Sciatic nerve (tissue), 2 donors: ENCODE results near the gene CYLD. TPM values are rescaled to one million over a fixed set of nuclear protein-coding genes. Genes with fewer than 3 reads are reported as not detected.

Source experiments
- ATAC-seq: fragments of 200-7000 bp; cut with Tn5 transposase; one replicate; pipeline ENCODE4 v1.9.1; 2020; ENCODE audit warnings: mild to moderate bottlenecking, moderate library complexity
- DNase-seq: peaks from one replicate; pipeline ENCODE4 v3.0.0-alpha.2; 2020; ENCODE audit warnings: low spot score
- intact Hi-C: fragments of 100-400 bp; cut with DNase I; formaldehyde crosslinking; loops from one replicate; pipeline ENCODE4 v1.14.2; 2022
- total RNA-seq: library from RNA; stranded (reverse); fragmentation: NEBNext Ultra II Directional; extraction: Animal tissue kit (Norgen Biotek cat#: 25700); gene quantifications from one replicate; pipeline ENCODE4 v1.2.1, GENCODE V29; 2021
- donor health status: DM: no; HTN: no; CAD: no.
- donor health status: DM: no; HTN: no; CAD: no.

Gene CYLD
- total RNA-seq, 1 donor from 2014 or later: 52.2 TPM

- DNase-seq (peak; percentile 49), ATAC-seq (peak; percentile 32)
- intact Hi-C loops: no loop called here
Observed at GRCh38 chr16:50835358-50836060, 93.6 kb downstream of the CYLD start.

GRCh38 chr16:50836121-50836621 is 94.3 kb downstream of the CYLD start:
- DNase-seq (peak; percentile 6), ATAC-seq (no peak)
- intact Hi-C loops: no loop called here

- DNase-seq (peak; percentile 38), ATAC-seq (no peak)
- intact Hi-C loops: no loop called here
Observed at GRCh38 chr16:50837324-50837723, 95.4 kb downstream of the CYLD start.

GRCh38 chr16:50838165-50838564 is 96.3 kb downstream of the CYLD start:
- ATAC-seq (no peak), DNase-seq (no peak)
- intact Hi-C loops: no loop called here

- DNase-seq: no peak
- intact Hi-C loops: no loop called here
- ATAC-seq: no peak
Observed at GRCh38 chr16:50838885-50839284, 97.0 kb downstream of the CYLD start.

- intact Hi-C loops: no loop called here
- DNase-seq (no peak), ATAC-seq (no peak)
Observed at GRCh38 chr16:50839356-50839755, 97.5 kb downstream of the CYLD start.

- intact Hi-C loops: no loop called here
- ATAC-seq: no peak
Observed at GRCh38 chr16:50839920-50840729, 98.2 kb downstream of the CYLD start.

GRCh38 chr16:50841081-50841886 is 99.4 kb downstream of the CYLD start:
- intact Hi-C loops: no loop called here
- no peak for ATAC-seq
- peak; percentile 53 for DNase-seq

More at GRCh38 chr16:50839920-50840729, 98.2 kb downstream of the CYLD start:
- DNase-seq: peak; percentile 37

GRCh38 chr16:50842013-50842505 is 100.2 kb downstream of the CYLD start:
- ATAC-seq: no peak
- peak; percentile 26 for DNase-seq
- intact Hi-C loops: no loop called here

GRCh38 chr16:50842589-50842988 is 100.7 kb downstream of the CYLD start:
- intact Hi-C loops: no loop called here
- DNase-seq (no peak), ATAC-seq (no peak)

GRCh38 chr16:50844840-50845239 is 103.0 kb downstream of the CYLD start:
- intact Hi-C loops: no loop called here
- DNase-seq (no peak), ATAC-seq (no peak)

GRCh38 chr16:50845296-50845695 is 103.4 kb downstream of the CYLD start:
- ATAC-seq: no peak
- DNase-seq: no peak
- intact Hi-C loops: no loop called here

GRCh38 chr16:50846511-50846910 is 104.6 kb downstream of the CYLD start:
- no peak for ATAC-seq
- DNase-seq: no peak
- intact Hi-C loops: no loop called here

GRCh38 chr16:50847166-50847565 is 105.3 kb downstream of the CYLD start:
- DNase-seq (no peak), ATAC-seq (no peak)
- intact Hi-C loops: no loop called here

GRCh38 chr16:50848755-50849514 is 107.0 kb downstream of the CYLD start:
- intact Hi-C loops: no loop called here
- ATAC-seq (no peak), DNase-seq (peak; percentile 25)
